PC-3 (cell line): Measurements from ENCODE around the gene SFMBT1. TPM values are rescaled to one million over a fixed set of nuclear protein-coding genes. Genes with fewer than 3 reads are reported as not detected.
A peak's percentile ranks its signal among the peaks of the same experiment; 100 is the strongest.

ENCODE experiments used
- ATAC-seq: fragments of 200-7000 bp; cut with Tn5 transposase; 2 replicates; pipeline ENCODE4 v1.9.1; 2020; ENCODE audit warnings: mild to moderate bottlenecking, moderate library complexity
- BruUV-seq: library from RNA; stranded (reverse); fragments of 400-500 nt; replicated peaks from 2 replicates; lab custom pipeline; 2021; lab: Mats Ljungman, UMichigan
- CTCF ChIA-PET: fragments of 300-600 bp; sonication (Branson Sonifier 250); formaldehyde crosslinking; loops from one replicate; lab custom pipeline; 2022; ENCODE audit warnings: antibody characterized with exemption; lab: Charles Lee
- POLR2A ChIA-PET: fragments of 300-600 bp; sonication (Branson Sonifier 250); formaldehyde crosslinking; loops from one replicate; lab custom pipeline; 2022; ENCODE audit warnings: antibody characterized with exemption; ENCODE audit not compliant: unreplicated experiment; lab: Charles Lee
- DNase-seq: peaks from one replicate; pipeline ENCODE4 v3.0.0-alpha.2; 2015
- H2AFZ ChIP-seq: fragments of 300-600 bp; sonication (generic); 2 replicates; pipeline ENCODE4 v1.6.0; 2016; ENCODE audit warnings: antibody characterized with exemption, low read length
- H3F3A ChIP-seq: fragments of 300-600 bp; sonication (generic); one replicate; pipeline ENCODE4 v1.6.0; 2017; ENCODE audit warnings: antibody characterized with exemption, low read length, control low read depth, mild to moderate bottlenecking; ENCODE audit not compliant: unreplicated experiment
- H3K27ac ChIP-seq: fragments of 300-600 bp; sonication (generic); 2 replicates; pipeline ENCODE4 v1.5.1; 2016; ENCODE audit warnings: mild to moderate bottlenecking, low read length
- H3K27me3 ChIP-seq: fragments of 300-600 bp; sonication (generic); 2 replicates; pipeline ENCODE4 v1.6.1; 2016; ENCODE audit warnings: low read length, mixed read lengths
- H3K36me3 ChIP-seq: fragments of 300-600 bp; sonication (generic); 2 replicates; pipeline ENCODE4 v1.6.1; 2016; ENCODE audit warnings: low read depth, mixed run types, low read length, mixed read lengths
- H3K4me1 ChIP-seq: fragments of 300-600 bp; sonication (generic); 2 replicates; pipeline ENCODE4 v1.5.1; 2016; ENCODE audit warnings: low read length; ENCODE audit not compliant: insufficient read depth
- H3K4me2 ChIP-seq: fragments of 300-600 bp; sonication (generic); 2 replicates; pipeline ENCODE4 v1.6.0; 2016; ENCODE audit warnings: low read length
- H3K4me3 ChIP-seq: fragments of 300-600 bp; sonication (generic); 2 replicates; pipeline ENCODE4 v1.5.1; 2016; ENCODE audit warnings: mild to moderate bottlenecking, low read length, mixed read lengths
- H3K79me2 ChIP-seq: fragments of 300-600 bp; sonication (generic); 2 replicates; pipeline ENCODE4 v1.6.1; 2017; ENCODE audit warnings: low read length, mixed read lengths
- H3K9ac ChIP-seq: fragments of 300-600 bp; sonication (generic); 2 replicates; pipeline ENCODE4 v1.6.0; 2016; ENCODE audit warnings: mild to moderate bottlenecking, low read length
- H3K9me2 ChIP-seq: fragments of 300-600 bp; sonication (generic); replicated peaks from 2 replicates; pipeline ENCODE4 v1.6.1; 2016; ENCODE audit warnings: mixed run types, low read length, mixed read lengths
- H3K9me3 ChIP-seq: fragments of 300-600 bp; sonication (generic); 2 replicates; pipeline ENCODE4 v1.6.1; 2016; ENCODE audit warnings: low read length, mixed read lengths
- H4K20me1 ChIP-seq: fragments of 300-600 bp; sonication (generic); 2 replicates; pipeline ENCODE4 v1.6.1; 2016; ENCODE audit warnings: low read length, mixed read lengths
- CTCF ChIP-seq: fragments of 300-600 bp; sonication (generic); conservative IDR thresholded peaks from 2 replicates; pipeline ENCODE4 v1.5.1; 2017; ENCODE audit warnings: antibody characterized with exemption, low read depth, mild to moderate bottlenecking, low read length
- EZH2 ChIP-seq: fragments of 300-600 bp; sonication (generic); IDR thresholded peaks from one replicate; pipeline ENCODE4 v1.6.1; 2017; ENCODE audit warnings: antibody characterized with exemption, mild to moderate bottlenecking, low read length; ENCODE audit not compliant: unreplicated experiment
- EZH2phosphoT487 ChIP-seq: fragments of 300-600 bp; sonication (generic); IDR thresholded peaks from 2 replicates; pipeline ENCODE4 v1.6.1; 2018; ENCODE audit warnings: mild to moderate bottlenecking, antibody characterized with exemption, low read length, borderline replicate concordance
- intact Hi-C: fragments of 100-400 bp; cut with micrococcal nuclease; formaldehyde crosslinking; loops from 2 replicates; pipeline ENCODE4 v1.9.0; 2023
- total RNA-seq: library from RNA; depleted of rRNA; stranded (reverse); fragments of >200 nt; gene quantifications from 2 replicates; pipeline ENCODE4 v1.2.3, GENCODE V29; 2014

The SFMBT1 gene
- total RNA-seq, 1 experiment from 2014 or later: 10.8 TPM

GRCh38 chr3:52892290-52892624 is 153.6 kb downstream of the SFMBT1 start:
- Histone ChIP-seq H2AFZ (no peak overlapping the region), H3K27me3 (no peaks in the 10 kb centered on the region), H3K4me1 (peaks cover 19% of the 10 kb centered on the region), H3K4me2 (no peak overlapping the region), H3K9me3 (no peaks in the 10 kb centered on the region), H3K9me2 (no peaks in the 10 kb centered on the region), H3K9ac (no peak overlapping the region), H3F3A (no peaks in the 10 kb centered on the region), H3K79me2 (peaks cover 44% of the 10 kb centered on the region), H3K36me3 (no peaks in the 10 kb centered on the region), H3K4me3 (no peak overlapping the region), H3K27ac (no peak overlapping the region), H4K20me1 (no peaks in the 10 kb centered on the region)
- DNase-seq (no peak), ATAC-seq (no peak)
- intact Hi-C loops: no loop called here
- ChIA-PET POLR2A (no interaction called here), CTCF (interaction anchor here (0.7 kb wide), 1 partner anchor 269 kb away, joined by 3 read pairs; the partner anchor contains the start of gene PRKCD)
- TF ChIP-seq EZH2phosphoT487 (no peak), CTCF (no peak), EZH2 (no peak)
- BruUV-seq: no TSS peak

- H3K4me1 ChIP-seq: peaks cover 19% of the 10 kb centered on the region
- H3K4me2 ChIP-seq: no peak overlapping the region
- no peak overlapping the region for H2AFZ ChIP-seq
- no peak overlapping the region for H3K27ac ChIP-seq
- H3F3A ChIP-seq: no peaks in the 10 kb centered on the region
- H4K20me1 ChIP-seq: no peaks in the 10 kb centered on the region
- peaks cover 41% of the 10 kb centered on the region for H3K79me2 ChIP-seq
- TF ChIP-seq CTCF (no peak), EZH2phosphoT487 (no peak), EZH2 (no peak)
- DNase-seq: no peak
- intact Hi-C loops: no loop called here
- no TSS peak for BruUV-seq
- no peak for ATAC-seq
- POLR2A ChIA-PET: no interaction called here
- H3K9me2 ChIP-seq: no peaks in the 10 kb centered on the region
- H3K4me3 ChIP-seq: no peak overlapping the region
- no peak overlapping the region for H3K9ac ChIP-seq
- CTCF ChIA-PET: no interaction called here
- no peaks in the 10 kb centered on the region for H3K36me3 ChIP-seq
- H3K27me3 ChIP-seq: no peaks in the 10 kb centered on the region
- H3K9me3 ChIP-seq: no peaks in the 10 kb centered on the region
Measured at GRCh38 chr3:52891615-52892081, 154.2 kb downstream of the SFMBT1 start.

GRCh38 chr3:52891164-52891563 is 154.7 kb downstream of the SFMBT1 start:
- no peaks in the 10 kb centered on the region for H3K9me2 ChIP-seq
- no peaks in the 10 kb centered on the region for H3F3A ChIP-seq
- H3K27me3 ChIP-seq: no peaks in the 10 kb centered on the region
- no peak for DNase-seq
- ChIA-PET POLR2A (no interaction called here), CTCF (no interaction called here)
- BruUV-seq: no TSS peak
- H2AFZ ChIP-seq: no peak overlapping the region
- no peak overlapping the region for H3K27ac ChIP-seq
- H3K4me1 ChIP-seq: peaks cover 16% of the 10 kb centered on the region
- H3K9ac ChIP-seq: no peak overlapping the region
- H3K79me2 ChIP-seq: peaks cover 36% of the 10 kb centered on the region
- H3K9me3 ChIP-seq: no peaks in the 10 kb centered on the region
- TF ChIP-seq CTCF: no peak
- no peak for TF ChIP-seq EZH2
- no peak for TF ChIP-seq EZH2phosphoT487
- intact Hi-C loops: no loop called here
- no peaks in the 10 kb centered on the region for H4K20me1 ChIP-seq
- H3K4me3 ChIP-seq: no peak overlapping the region
- H3K4me2 ChIP-seq: no peak overlapping the region
- no peaks in the 10 kb centered on the region for H3K36me3 ChIP-seq
- peak; percentile 18; the same call in 1 of the 2 replicates for ATAC-seq
